T47D (cell line): ENCODE results near the gene TCAIM.

Source experiments
- DNase-seq, 2 experiments: peaks; one replicate each; pipeline versions ENCODE4 v3.0.0 to v3.0.0-alpha.2; 2011 to 2012; ENCODE audit warnings: low read depth in 1 of 2, low spot score in 1 of 2
- JUND ChIP-seq: IDR thresholded peaks from 2 replicates; pipeline ENCODE4 v1.6.1; 2012; ENCODE audit warnings: low read depth
- in situ Hi-C: cut with HindIII; loops from 2 replicates; pipeline ENCODE4 v1.10.0; 2016; ENCODE audit warnings: low sequenced_read_pairs, low pct_unique_long_range_greater_than_20kb

The TCAIM gene

GRCh38 chr3:44421280-44421679, 82.7 kb downstream of the TCAIM start:
- in situ Hi-C loops, result no loop called here
- no peak for DNase-seq
- TF ChIP-seq JUND, result no peak

GRCh38 chr3:44424758-44425157, 86.2 kb downstream of the TCAIM start:
- in situ Hi-C loops, result no loop called here

GRCh38 chr3:44427683-44428082, 89.1 kb downstream of the TCAIM start:
- no peak for DNase-seq
- no peak for TF ChIP-seq JUND
- in situ Hi-C loops, result no loop called here

More at GRCh38 chr3:44424758-44425157, 86.2 kb downstream of the TCAIM start:
- DNase-seq, result no peak
- no peak for TF ChIP-seq JUND

GRCh38 chr3:44428910-44429309, 90.3 kb downstream of the TCAIM start:
- DNase-seq, result no peak
- in situ Hi-C loops, result no loop called here
- no peak for TF ChIP-seq JUND

- no peak for TF ChIP-seq JUND
- DNase-seq, result no peak
- in situ Hi-C loops, result no loop called here
These were observed 90.9 kb downstream of the TCAIM start for GRCh38 chr3:44429459-44429858.

- in situ Hi-C loops, result no loop called here
- no peak for DNase-seq
- TF ChIP-seq JUND, result no peak
These were observed 91.9 kb downstream of the TCAIM start for GRCh38 chr3:44430466-44430865.

GRCh38 chr3:44434834-44435510, 96.4 kb downstream of the TCAIM start:
- TF ChIP-seq JUND, result no peak
- in situ Hi-C loops, result no loop called here
- no peak for DNase-seq

GRCh38 chr3:44436181-44436580, 97.6 kb downstream of the TCAIM start:
- in situ Hi-C loops, result no loop called here
- DNase-seq, result no peak
- no peak for TF ChIP-seq JUND

- no peak for TF ChIP-seq JUND
- no peak for DNase-seq
- in situ Hi-C loops, result no loop called here
These were observed 99.2 kb downstream of the TCAIM start for GRCh38 chr3:44437800-44438199.

GRCh38 chr3:44439499-44440295, 101.1 kb downstream of the TCAIM start:
- in situ Hi-C loops, result no loop called here
- no peak for TF ChIP-seq JUND
- no peak for DNase-seq

- in situ Hi-C loops, result no loop called here
- no peak for DNase-seq
- no peak for TF ChIP-seq JUND
These were observed 104.2 kb downstream of the TCAIM start for GRCh38 chr3:44442596-44443309.

GRCh38 chr3:44444437-44444836, 105.9 kb downstream of the TCAIM start:
- TF ChIP-seq JUND, result no peak
- in situ Hi-C loops, result no loop called here
- no peak for DNase-seq

GRCh38 chr3:44444896-44445691, 106.5 kb downstream of the TCAIM start:
- no peak for TF ChIP-seq JUND
- in situ Hi-C loops, result no loop called here
- no peak for DNase-seq
